ENCODE data around the gene TRMT61B. TPM values are rescaled to one million over a fixed set of nuclear protein-coding genes. Genes with fewer than 3 reads are reported as not detected.
A peak's percentile ranks its signal among the peaks of the same experiment; 100 is the strongest.

TRMT61B gene
- total RNA-seq, 2 experiments from 2014 or later, result 16.7 to 18.1 TPM

- peak; percentile 86 for DNase-seq
- Mint-ChIP-seq H3K27ac (no peak within 1 kb of the TSS), H3K4me1 (ENCODE audit: low read depth) (peaks cover 13% of the 10 kb centered on the region), H3K36me3 (peaks cover 5% of the 10 kb centered on the region), H3K4me3 (peak within 1 kb of the TSS; percentile 74), H3K27me3 (peaks cover 2% of the 10 kb centered on the region), H3K9me3 (no peaks in the 10 kb centered on the region)
- ChIA-PET POLR2A (no interaction called here), CTCF (interaction anchor here (1.2 to 2.0 kb wide), 3 partner anchors 10 to 217 kb away, joined by 3 to 5 read pairs (median 5); partner anchors contain the start of gene PPP1CB)
- intact Hi-C loops (cut with micrococcal nuclease), result loop anchor here (1.0 to 2.0 kb wide), 3 partner anchors 59 to 244 kb away; partner anchors contain the start of genes PPP1CB and TRMT61B
Observed at GRCh38 chr2:28810384-28811285, 59.5 kb downstream of the TRMT61B start, which contains the start of gene SPDYA. SPDYA (plus strand) TSS chr2:28810834; CDS start chr2:28816015, 5,181 bp downstream.

GRCh38 chr2:28809927-28810326, 60.2 kb downstream of the TRMT61B start:
- Mint-ChIP-seq H3K27me3 (peaks cover 2% of the 10 kb centered on the region), H3K36me3 (peaks cover 6% of the 10 kb centered on the region), H3K9me3 (no peaks in the 10 kb centered on the region), H3K4me1 (ENCODE audit: low read depth) (peaks cover 13% of the 10 kb centered on the region), H3K27ac (no peak overlapping the region), H3K4me3 (peak overlapping the region; percentile 74)
- no peak for DNase-seq
- ChIA-PET CTCF (interaction anchor here (1.4 to 2.0 kb wide), 3 partner anchors 12 to 216 kb away, joined by 3 to 5 read pairs (median 5); partner anchors contain the start of gene PPP1CB), POLR2A (interaction anchor here (0.7 to 1.1 kb wide), 2 partner anchors 59 to 61 kb away, joined by 3 read pairs; partner anchors contain the start of gene PPP1CB)
- intact Hi-C loops (cut with micrococcal nuclease), result loop anchor here (1.0 to 2.0 kb wide), 2 partner anchors 59 to 61 kb away; partner anchors contain the start of genes PPP1CB and TRMT61B

- no peak for DNase-seq
- Mint-ChIP-seq H3K36me3 (peaks cover 31% of the 10 kb centered on the region), H3K4me1 (ENCODE audit: low read depth) (no peaks in the 10 kb centered on the region), H3K4me3 (no peak overlapping the region), H3K27ac (no peak overlapping the region), H3K9me3 (no peaks in the 10 kb centered on the region), H3K27me3 (no peaks in the 10 kb centered on the region)
- ChIA-PET CTCF (interaction anchor here (1.4 to 4.8 kb wide), 2 partner anchors 18 to 209 kb away, joined by 3 to 21 read pairs; no protein-coding TSS in a partner anchor), POLR2A (no interaction called here)
- intact Hi-C loops (cut with micrococcal nuclease), result no loop called here
Observed at GRCh38 chr2:28802975-28803429, 67.1 kb downstream of the TRMT61B start.

- Mint-ChIP-seq H3K4me3 (no peak overlapping the region), H3K4me1 (ENCODE audit: low read depth) (peaks cover 9% of the 10 kb centered on the region), H3K27me3 (no peaks in the 10 kb centered on the region), H3K27ac (no peak overlapping the region), H3K9me3 (no peaks in the 10 kb centered on the region), H3K36me3 (peaks cover 40% of the 10 kb centered on the region)
- CTCF ChIA-PET, result interaction anchor here (0.9 to 4.8 kb wide), 3 partner anchors 13 to 207 kb away, joined by 3 to 21 read pairs (median 4); no protein-coding TSS in a partner anchor
- POLR2A ChIA-PET, result no interaction called here
- intact Hi-C loops (cut with micrococcal nuclease), result no loop called here
- DNase-seq, result no peak
Observed at GRCh38 chr2:28801726-28802125, 68.4 kb downstream of the TRMT61B start.

Other genes with a start within 250 kb of the TRMT61B start
- gene PPP1CB, start 118.5 kb downstream of the TRMT61B start, total RNA-seq, result 100 to 1,000 TPM; 238 to 256 TPM
- 1 to 10 TPM in 1 of 2 experiments, under 1 TPM in 1; 0.92 to 1.1 TPM for gene SPDYA, start 59.5 kb downstream of the TRMT61B start, total RNA-seq
- gene WDR43, start 24.4 kb upstream of the TRMT61B start, total RNA-seq, result 10 to 100 TPM; 72.7 to 84.8 TPM
- 1 to 10 TPM; 9.6 TPM for gene TOGARAM2, start 111.0 kb upstream of the TRMT61B start, total RNA-seq
- gene PCARE, start 204.2 kb upstream of the TRMT61B start, total RNA-seq, result not detected
- gene CLIP4, start 245.1 kb upstream of the TRMT61B start, total RNA-seq, result 10 to 100 TPM; 26.5 to 27.9 TPM

Data from activated CD4-positive, alpha-beta memory T cell treated with anti-CD3 and anti-CD28 coated beads for 36 hours (primary cell).